Left lung (tissue), 10 donors: ENCODE results near the gene AP3S2. TPM values are rescaled to one million over a fixed set of nuclear protein-coding genes. Genes with fewer than 3 reads are reported as not detected.

ENCODE experiments used
- ATAC-seq: fragments of 200-7000 bp; cut with Tn5 transposase; one replicate; pipeline ENCODE4 v1.9.1; 2020; ENCODE audit warnings: moderate library complexity
- DNase-seq, 4 donors: peaks; one replicate each; pipeline ENCODE4 v3.0.0-alpha.2; 2013 to 2020
- H3K27ac ChIP-seq, 2 donors: fragments of 200-600 bp; sonication (generic) in 1 of 2; one replicate each; pipeline versions ENCODE4 v1.5.0 to v1.8.0; 2020 to 2021
- H3K27me3 ChIP-seq, 2 donors: fragments of 200-600 bp; sonication (generic) in 1 of 2; one replicate each; pipeline versions ENCODE4 v1.5.0 to v1.8.0; 2020 to 2021
- H3K36me3 ChIP-seq, 2 donors: fragments of 200-600 bp; sonication (generic) in 1 of 2; one replicate each; pipeline versions ENCODE4 v1.5.0 to v1.8.0; 2020 to 2021
- H3K4me1 ChIP-seq, 2 donors: fragments of 200-600 bp; one replicate each; pipeline ENCODE4 v1.8.0; 2021
- H3K4me3 ChIP-seq, 2 donors: fragments of 200-600 bp; sonication (generic) in 1 of 2; one replicate each; pipeline versions ENCODE4 v1.5.0 to v1.8.0; 2020 to 2021; ENCODE audit warnings: mild to moderate bottlenecking in 1 of 2
- H3K9me3 ChIP-seq, 2 donors: fragments of 200-600 bp; sonication (generic) in 1 of 2; one replicate each; pipeline versions ENCODE4 v1.5.0 to v1.8.0; 2020 to 2021
- intact Hi-C, 2 donors: fragments of 100-400 bp; cut with DNase I; formaldehyde crosslinking; loops; one replicate each; pipeline versions ENCODE4 v1.11.2 to v1.14.2; 2022
- polyA plus RNA-seq, 6 donors: library from polyadenylated mRNA; unstranded; fragments of 120-200 nt; gene quantifications; one replicate each; pipeline ENCODE4 v1.2.1, GENCODE V29; 2013; ENCODE audit not compliant: insufficient read length in 6 of 6
- total RNA-seq, 2 donors: library from RNA; stranded (reverse); fragmentation: NEBNext Ultra II Directional; extraction: Animal tissue kit (Norgen Biotek cat#: 25700); gene quantifications; one replicate each; pipeline ENCODE4 v1.2.1, GENCODE V29; 2021
- TF ChIP-seq, protein P1 (sequence below), 2 donors: fragments of 200-600 bp; sonication (generic) in 1 of 2; IDR thresholded peaks; one replicate each; pipeline versions ENCODE4 v1.5.0 to v1.8.0; 2021; ENCODE audit warnings: antibody characterized with exemption in 2 of 2
- donor health status: DM: no; HTN: yes; CAD: no.
- donor health status: DM: no; HTN: no; CAD: no.

AP3S2 gene
- total and polyA plus RNA-seq, 8 donors = 27.1 to 39.5 (median 33.7) TPM

DNA sequence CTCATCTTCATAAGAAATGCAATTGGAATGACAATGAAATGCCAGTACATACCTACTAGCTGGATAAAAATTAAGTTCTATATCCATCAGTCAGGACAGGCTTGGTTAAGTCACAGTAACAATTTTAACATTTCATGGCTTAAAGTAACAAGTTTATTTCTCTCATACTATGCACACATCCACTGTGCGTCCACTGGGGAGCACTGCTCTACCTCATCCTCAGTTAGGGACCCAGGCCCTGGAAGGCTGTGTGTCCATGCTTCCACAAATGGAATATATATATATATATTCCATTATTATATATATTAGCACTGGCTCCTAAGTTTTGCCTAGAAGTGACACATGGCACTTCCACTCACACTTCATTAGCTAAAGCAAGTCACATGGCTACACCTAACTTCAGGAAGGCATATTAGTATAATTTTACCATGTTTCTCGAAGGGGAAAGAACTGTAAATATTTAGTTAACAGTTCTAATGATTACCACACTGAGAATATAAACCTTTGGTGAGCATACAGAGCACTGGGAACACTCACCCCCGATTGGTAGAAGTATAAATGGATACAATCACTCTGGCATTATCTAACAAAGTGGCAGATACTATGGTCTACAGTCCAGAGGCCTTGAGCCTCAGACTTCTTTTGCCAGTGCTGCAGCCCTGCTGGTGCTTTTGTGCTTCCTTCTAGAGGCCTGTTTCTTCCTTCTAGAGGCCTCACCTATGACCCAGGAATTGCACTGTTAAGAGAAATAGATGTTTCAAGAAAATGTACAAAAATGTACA, 28.6 kb downstream of the AP3S2 start:
- Histone ChIP-seq H3K9me3 (no peaks in the 10 kb centered on the region), H3K27me3 (no peaks in the 10 kb centered on the region), H3K4me1 (peaks cover 0 to 12% of the 10 kb centered on the region in 2 donors), H3K36me3 (peaks cover 0 to 49% of the 10 kb centered on the region in 2 donors), H3K4me3 (no peak overlapping the region), H3K27ac (no peak overlapping the region)
- intact Hi-C loops = no loop called here
- DNase-seq (no peak), ATAC-seq (no peak)
- TF ChIP-seq, protein P1, sequence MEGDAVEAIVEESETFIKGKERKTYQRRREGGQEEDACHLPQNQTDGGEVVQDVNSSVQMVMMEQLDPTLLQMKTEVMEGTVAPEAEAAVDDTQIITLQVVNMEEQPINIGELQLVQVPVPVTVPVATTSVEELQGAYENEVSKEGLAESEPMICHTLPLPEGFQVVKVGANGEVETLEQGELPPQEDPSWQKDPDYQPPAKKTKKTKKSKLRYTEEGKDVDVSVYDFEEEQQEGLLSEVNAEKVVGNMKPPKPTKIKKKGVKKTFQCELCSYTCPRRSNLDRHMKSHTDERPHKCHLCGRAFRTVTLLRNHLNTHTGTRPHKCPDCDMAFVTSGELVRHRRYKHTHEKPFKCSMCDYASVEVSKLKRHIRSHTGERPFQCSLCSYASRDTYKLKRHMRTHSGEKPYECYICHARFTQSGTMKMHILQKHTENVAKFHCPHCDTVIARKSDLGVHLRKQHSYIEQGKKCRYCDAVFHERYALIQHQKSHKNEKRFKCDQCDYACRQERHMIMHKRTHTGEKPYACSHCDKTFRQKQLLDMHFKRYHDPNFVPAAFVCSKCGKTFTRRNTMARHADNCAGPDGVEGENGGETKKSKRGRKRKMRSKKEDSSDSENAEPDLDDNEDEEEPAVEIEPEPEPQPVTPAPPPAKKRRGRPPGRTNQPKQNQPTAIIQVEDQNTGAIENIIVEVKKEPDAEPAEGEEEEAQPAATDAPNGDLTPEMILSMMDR (IDR thresholded peaks at IDR 0.05) = no peak

DNA sequence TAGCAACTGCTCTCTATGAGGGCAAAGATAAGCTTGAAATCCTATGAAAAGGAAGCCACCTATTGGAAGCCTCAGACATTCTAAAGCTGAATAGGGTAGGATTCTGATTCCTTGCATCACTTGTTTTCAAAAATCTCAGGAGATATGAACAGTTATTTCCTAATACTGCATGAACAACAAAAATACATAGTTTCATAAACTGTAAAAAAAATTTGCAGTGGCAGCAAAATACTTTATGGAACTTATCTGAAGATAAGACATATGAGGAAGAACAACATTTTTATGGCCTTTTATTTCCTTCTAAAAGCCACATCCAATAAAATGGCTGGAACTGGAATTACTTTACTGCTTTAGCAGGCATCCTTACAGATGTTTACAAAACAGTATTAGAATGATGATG, 29.9 kb downstream of the AP3S2 start:
- intact Hi-C loops = no loop called here
- ATAC-seq = no peak
- no peak for DNase-seq
- H3K27ac ChIP-seq = no peak overlapping the region
- H3K9me3 ChIP-seq = no peaks in the 10 kb centered on the region
- H3K36me3 ChIP-seq = peaks cover 0 to 53% of the 10 kb centered on the region in 2 donors
- no peak overlapping the region for H3K4me3 ChIP-seq
- H3K27me3 ChIP-seq = no peaks in the 10 kb centered on the region
- H3K4me1 ChIP-seq = peaks cover 0 to 6% of the 10 kb centered on the region in 2 donors
- TF ChIP-seq, protein P1 (IDR thresholded peaks at IDR 0.05) = no peak

DNA sequence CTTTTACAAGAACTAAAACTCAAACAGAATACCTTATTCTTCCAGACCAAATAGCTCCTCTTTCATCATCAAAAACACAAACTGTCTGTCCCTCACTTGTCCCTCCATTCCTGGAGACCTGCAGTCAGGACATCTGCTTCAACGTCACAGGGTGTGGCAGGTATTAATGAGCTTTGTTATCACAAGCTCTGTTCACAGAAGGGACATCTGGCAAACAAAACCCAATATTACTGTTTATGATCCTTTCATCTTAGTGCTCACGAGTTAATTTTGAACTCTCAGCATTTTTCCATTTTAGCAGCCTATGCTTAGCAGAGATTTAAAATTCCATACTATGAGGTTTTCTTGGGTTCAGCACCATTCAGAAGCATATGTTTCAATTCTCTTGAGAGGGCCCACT, 32.9 kb downstream of the AP3S2 start:
- TF ChIP-seq, protein P1 (IDR thresholded peaks at IDR 0.05) = no peak
- intact Hi-C loops = no loop called here
- Histone ChIP-seq H3K36me3 (peaks cover 0 to 57% of the 10 kb centered on the region in 2 donors), H3K4me3 (no peak overlapping the region), H3K9me3 (no peaks in the 10 kb centered on the region), H3K27me3 (no peaks in the 10 kb centered on the region), H3K27ac (no peak overlapping the region), H3K4me1 (peaks cover 0 to 6% of the 10 kb centered on the region in 2 donors)
- DNase-seq (no peak), ATAC-seq (no peak)

DNA sequence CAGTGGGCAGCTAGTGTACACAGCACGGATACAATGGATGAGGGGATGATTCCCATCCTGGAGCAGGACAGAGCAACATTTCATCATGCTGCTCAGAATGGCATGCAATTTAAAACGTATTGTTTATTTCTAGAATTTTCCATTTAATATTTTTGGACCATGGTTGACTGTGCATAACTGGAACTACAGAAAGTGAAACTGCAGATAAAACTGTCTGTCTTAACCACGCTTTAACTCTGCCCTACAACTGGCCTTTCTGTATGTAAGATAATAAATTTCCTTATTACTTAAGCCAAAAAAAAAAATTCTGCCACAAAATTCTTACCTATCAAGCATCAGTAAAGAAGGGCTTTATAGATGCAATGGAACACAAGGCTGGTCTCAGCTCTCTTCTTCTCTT, 33.4 kb downstream of the AP3S2 start:
- Histone ChIP-seq H3K4me1 (peaks cover 0 to 6% of the 10 kb centered on the region in 2 donors), H3K27me3 (no peaks in the 10 kb centered on the region), H3K36me3 (peaks cover 0 to 52% of the 10 kb centered on the region in 2 donors), H3K27ac (no peak overlapping the region), H3K9me3 (no peaks in the 10 kb centered on the region), H3K4me3 (no peak overlapping the region)
- ATAC-seq (no peak), DNase-seq (no peak)
- TF ChIP-seq, protein P1 (IDR thresholded peaks at IDR 0.05) = no peak
- intact Hi-C loops = no loop called here

DNA sequence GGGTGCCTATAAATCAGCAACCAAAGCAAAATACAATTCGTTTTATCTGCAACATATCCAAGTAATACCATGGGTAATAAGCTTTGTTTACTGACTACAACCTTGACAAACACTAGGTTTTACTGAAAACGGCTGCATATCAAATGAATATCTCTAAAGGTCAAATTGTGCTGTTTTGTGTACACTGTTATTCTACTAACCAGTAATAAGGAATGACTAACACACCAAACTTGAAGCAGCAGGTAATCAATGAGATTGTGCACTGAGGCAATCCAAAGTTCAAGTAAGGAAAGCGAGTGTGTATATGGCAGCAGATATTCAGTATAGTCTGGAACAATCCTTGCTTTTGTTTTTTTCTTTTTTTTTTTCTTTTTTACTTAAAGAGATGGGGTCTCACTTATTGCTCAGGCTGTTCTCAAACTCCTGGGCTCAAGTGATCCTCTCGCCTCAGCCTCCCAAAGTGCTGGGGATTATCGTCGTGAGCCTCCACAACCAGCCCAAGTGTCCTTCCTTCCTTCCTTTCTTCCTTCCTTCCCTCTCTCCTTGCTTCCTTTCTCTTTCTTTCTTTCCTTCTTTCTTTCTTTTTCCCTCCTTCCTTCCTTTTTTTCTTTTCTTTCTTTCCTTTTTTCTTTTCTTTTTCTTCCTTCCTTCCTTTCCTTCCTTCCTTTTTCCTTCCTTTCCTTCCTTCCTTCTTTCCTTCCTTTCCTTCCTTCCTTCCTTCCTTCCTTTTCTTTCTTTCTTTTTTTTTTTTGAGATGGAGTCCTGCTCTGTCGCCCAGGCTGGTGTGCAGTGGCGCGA, 34.9 kb downstream of the AP3S2 start:
- H3K27me3 ChIP-seq = no peaks in the 10 kb centered on the region
- TF ChIP-seq, protein P1 (IDR thresholded peaks at IDR 0.05) = no peak
- DNase-seq (no peak), ATAC-seq (no peak)
- H3K36me3 ChIP-seq = peaks cover 0 to 38% of the 10 kb centered on the region in 2 donors
- H3K27ac ChIP-seq = no peak overlapping the region
- peaks cover 0 to 1% of the 10 kb centered on the region in 2 donors for H3K4me1 ChIP-seq
- H3K9me3 ChIP-seq = no peaks in the 10 kb centered on the region
- intact Hi-C loops = no loop called here
- no peak overlapping the region for H3K4me3 ChIP-seq
